Measurements from ENCODE around the gene RGS9. TPM values are rescaled to one million over a fixed set of nuclear protein-coding genes. Genes with fewer than 3 reads are reported as not detected.

RGS9 gene
- polyA plus RNA-seq, 4 donors: 2.4 to 4.7 (median 3.7) TPM

- H3K9me3 ChIP-seq (ENCODE audit: control insufficient read depth in 2 of 2, insufficient read depth in 1 of 2, low read depth in 1 of 2, low read length in 1 of 2): peaks cover 0 to 4% of the 10 kb centered on the region in 2 donors
- WGBS, 3 donors: 61 to 73% (median 72%) methylated on average over 5 of the region's 5 CpGs
- H3K27me3 ChIP-seq (ENCODE audit: control insufficient read depth in 3 of 3, insufficient read depth in 3 of 3, low read length in 3 of 3): peaks cover 0 to 8% (median 0%) of the 10 kb centered on the region in 3 donors
- no peaks in the 10 kb centered on the region for H3K4me1 ChIP-seq (ENCODE audit: control insufficient read depth in 3 of 3, insufficient read depth in 2 of 3, low read depth in 1 of 3, low read length in 2 of 3)
- no peak overlapping the region for H3K27ac ChIP-seq (ENCODE audit: low read depth in 1 of 3, low read length in 2 of 3)
- DNase-seq (no peak), FAIRE-seq (no peak)
- H3K4me3 ChIP-seq (ENCODE audit: low read depth in 1 of 3, low read length in 3 of 3): no peak overlapping the region
- no peaks in the 10 kb centered on the region for H3K36me3 ChIP-seq (ENCODE audit: control insufficient read depth in 3 of 3, insufficient read depth in 2 of 3, low read depth in 1 of 3, low read length in 3 of 3)
Measured at GRCh38 chr17:65184235-65184959, 47.2 kb downstream of the RGS9 start.

DNA sequence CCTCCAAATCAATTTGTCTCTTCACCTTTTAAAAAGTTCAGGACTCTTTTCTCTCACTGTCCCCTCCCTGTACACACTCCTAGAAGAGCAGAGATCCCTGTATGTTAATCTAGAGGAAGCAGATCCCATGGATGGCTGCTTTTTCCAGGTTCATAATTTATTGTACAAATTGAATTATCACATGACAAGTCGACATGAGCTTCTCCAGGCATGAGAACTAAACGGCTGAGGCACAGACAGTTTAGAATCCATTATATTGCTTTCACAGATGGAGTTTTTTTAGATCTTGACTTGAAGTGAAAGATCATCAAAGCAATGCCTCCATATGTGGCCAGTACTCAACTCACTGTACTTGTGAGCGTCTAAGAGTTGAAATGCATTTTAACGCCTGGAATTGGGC lies 47.9 kb downstream of the RGS9 start:
- Histone ChIP-seq H3K9me3 (ENCODE audit: control insufficient read depth in 2 of 2, insufficient read depth in 1 of 2, low read depth in 1 of 2, low read length in 1 of 2) (peaks cover 0 to 4% of the 10 kb centered on the region in 2 donors), H3K4me3 (ENCODE audit: low read depth in 1 of 3, low read length in 3 of 3) (no peak overlapping the region), H3K4me1 (ENCODE audit: control insufficient read depth in 3 of 3, insufficient read depth in 2 of 3, low read depth in 1 of 3, low read length in 2 of 3) (no peaks in the 10 kb centered on the region), H3K27ac (ENCODE audit: low read depth in 1 of 3, low read length in 2 of 3) (no peak overlapping the region), H3K36me3 (ENCODE audit: control insufficient read depth in 3 of 3, insufficient read depth in 2 of 3, low read depth in 1 of 3, low read length in 3 of 3) (no peaks in the 10 kb centered on the region), H3K27me3 (ENCODE audit: control insufficient read depth in 3 of 3, insufficient read depth in 3 of 3, low read length in 3 of 3) (peaks cover 0 to 8% (median 0%) of the 10 kb centered on the region in 3 donors)
- 73 to 77% (median 74%) methylated on average over 4 of the region's 4 CpGs for WGBS, 3 donors
- FAIRE-seq (no peak), DNase-seq (no peak)

DNA sequence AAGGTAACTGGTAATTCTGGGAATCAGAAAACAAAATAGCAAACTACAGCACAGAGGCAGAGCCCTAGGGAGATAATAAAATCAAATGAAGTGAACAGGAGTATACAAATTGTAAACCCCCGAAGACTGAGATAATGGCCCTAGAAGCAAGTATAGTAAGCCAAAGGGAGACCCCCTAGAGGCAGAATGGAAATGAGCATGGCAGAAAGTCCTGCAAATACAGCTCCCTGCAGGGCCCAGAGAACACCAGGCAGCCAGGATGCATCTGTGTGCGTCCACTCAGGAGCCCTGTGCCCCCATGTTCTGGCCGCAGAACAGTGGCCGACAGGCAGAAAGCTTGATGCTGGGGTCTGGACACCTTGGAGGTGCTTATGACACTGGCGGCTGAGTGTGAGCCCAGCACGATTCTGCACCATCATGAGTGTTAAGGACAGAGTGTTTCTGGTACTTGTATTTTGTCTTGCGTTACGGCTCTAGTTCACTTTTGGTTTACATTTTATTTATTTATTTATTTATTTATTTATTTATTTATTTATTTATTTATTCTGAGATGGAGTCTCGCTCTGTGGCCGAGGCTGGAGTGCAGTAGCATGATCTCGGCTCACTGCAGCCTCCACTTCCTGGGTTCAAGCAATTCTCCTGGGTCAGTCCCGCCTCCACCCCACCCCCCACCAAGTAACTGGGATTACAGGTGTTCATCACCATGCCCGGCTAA lies 48.7 kb downstream of the RGS9 start:
- FAIRE-seq: no peak
- no peak overlapping the region for H3K27ac ChIP-seq (ENCODE audit: low read depth in 1 of 3, low read length in 2 of 3)
- peaks cover 0 to 4% of the 10 kb centered on the region in 2 donors for H3K9me3 ChIP-seq (ENCODE audit: control insufficient read depth in 2 of 2, insufficient read depth in 1 of 2, low read depth in 1 of 2, low read length in 1 of 2)
- H3K4me1 ChIP-seq (ENCODE audit: control insufficient read depth in 3 of 3, insufficient read depth in 2 of 3, low read depth in 1 of 3, low read length in 2 of 3): no peaks in the 10 kb centered on the region
- no peak overlapping the region for H3K4me3 ChIP-seq (ENCODE audit: low read depth in 1 of 3, low read length in 3 of 3)
- WGBS, 3 donors: 79 to 93% (median 89%) methylated on average over 13 of the region's 13 CpGs
- DNase-seq: no peak
- no peaks in the 10 kb centered on the region for H3K36me3 ChIP-seq (ENCODE audit: control insufficient read depth in 3 of 3, insufficient read depth in 2 of 3, low read depth in 1 of 3, low read length in 3 of 3)
- peaks cover 0 to 8% (median 0%) of the 10 kb centered on the region in 3 donors for H3K27me3 ChIP-seq (ENCODE audit: control insufficient read depth in 3 of 3, insufficient read depth in 3 of 3, low read length in 3 of 3)

- Histone ChIP-seq H3K4me1 (ENCODE audit: control insufficient read depth in 3 of 3, insufficient read depth in 2 of 3, low read depth in 1 of 3, low read length in 2 of 3) (no peaks in the 10 kb centered on the region), H3K9me3 (ENCODE audit: control insufficient read depth in 2 of 2, insufficient read depth in 1 of 2, low read depth in 1 of 2, low read length in 1 of 2) (peaks cover 0 to 4% of the 10 kb centered on the region in 2 donors), H3K27ac (ENCODE audit: low read depth in 1 of 3, low read length in 2 of 3) (no peak overlapping the region), H3K36me3 (ENCODE audit: control insufficient read depth in 3 of 3, insufficient read depth in 2 of 3, low read depth in 1 of 3, low read length in 3 of 3) (no peaks in the 10 kb centered on the region), H3K4me3 (ENCODE audit: low read depth in 1 of 3, low read length in 3 of 3) (no peak overlapping the region), H3K27me3 (ENCODE audit: control insufficient read depth in 3 of 3, insufficient read depth in 3 of 3, low read length in 3 of 3) (no peaks in the 10 kb centered on the region)
- FAIRE-seq (no peak), DNase-seq (no peak)
- 85 to 88% (median 86%) methylated on average over 6 of the region's 6 CpGs for WGBS, 3 donors
Measured at GRCh38 chr17:65190467-65191097, 53.4 kb downstream of the RGS9 start.

GRCh38 chr17:65191811-65192740 lies 54.9 kb downstream of the RGS9 start:
- Histone ChIP-seq H3K27ac (ENCODE audit: low read depth in 1 of 3, low read length in 2 of 3) (no peak overlapping the region), H3K9me3 (ENCODE audit: control insufficient read depth in 2 of 2, insufficient read depth in 1 of 2, low read depth in 1 of 2, low read length in 1 of 2) (peaks cover 0 to 4% of the 10 kb centered on the region in 2 donors), H3K27me3 (ENCODE audit: control insufficient read depth in 3 of 3, insufficient read depth in 3 of 3, low read length in 3 of 3) (no peaks in the 10 kb centered on the region), H3K4me3 (ENCODE audit: low read depth in 1 of 3, low read length in 3 of 3) (no peak overlapping the region), H3K36me3 (ENCODE audit: control insufficient read depth in 3 of 3, insufficient read depth in 2 of 3, low read depth in 1 of 3, low read length in 3 of 3) (no peaks in the 10 kb centered on the region), H3K4me1 (ENCODE audit: control insufficient read depth in 3 of 3, insufficient read depth in 2 of 3, low read depth in 1 of 3, low read length in 2 of 3) (no peaks in the 10 kb centered on the region)
- FAIRE-seq: no peak
- WGBS, 3 donors: 70 to 81% (median 79%) methylated on average over 8 of the region's 8 CpGs
- DNase-seq: no peak

GRCh38 chr17:65193305-65193704 lies 56.1 kb downstream of the RGS9 start:
- WGBS, 3 donors: 60 to 73% (median 60%) methylated on average over 5 of the region's 5 CpGs
- Histone ChIP-seq H3K4me1 (ENCODE audit: control insufficient read depth in 3 of 3, insufficient read depth in 2 of 3, low read depth in 1 of 3, low read length in 2 of 3) (no peaks in the 10 kb centered on the region), H3K36me3 (ENCODE audit: control insufficient read depth in 3 of 3, insufficient read depth in 2 of 3, low read depth in 1 of 3, low read length in 3 of 3) (no peaks in the 10 kb centered on the region), H3K27ac (ENCODE audit: low read depth in 1 of 3, low read length in 2 of 3) (no peak overlapping the region), H3K27me3 (ENCODE audit: control insufficient read depth in 3 of 3, insufficient read depth in 3 of 3, low read length in 3 of 3) (no peaks in the 10 kb centered on the region), H3K9me3 (ENCODE audit: control insufficient read depth in 2 of 2, insufficient read depth in 1 of 2, low read depth in 1 of 2, low read length in 1 of 2) (no peaks in the 10 kb centered on the region), H3K4me3 (ENCODE audit: low read depth in 1 of 3, low read length in 3 of 3) (no peak overlapping the region)
- DNase-seq: no peak
- FAIRE-seq: no peak

DNA sequence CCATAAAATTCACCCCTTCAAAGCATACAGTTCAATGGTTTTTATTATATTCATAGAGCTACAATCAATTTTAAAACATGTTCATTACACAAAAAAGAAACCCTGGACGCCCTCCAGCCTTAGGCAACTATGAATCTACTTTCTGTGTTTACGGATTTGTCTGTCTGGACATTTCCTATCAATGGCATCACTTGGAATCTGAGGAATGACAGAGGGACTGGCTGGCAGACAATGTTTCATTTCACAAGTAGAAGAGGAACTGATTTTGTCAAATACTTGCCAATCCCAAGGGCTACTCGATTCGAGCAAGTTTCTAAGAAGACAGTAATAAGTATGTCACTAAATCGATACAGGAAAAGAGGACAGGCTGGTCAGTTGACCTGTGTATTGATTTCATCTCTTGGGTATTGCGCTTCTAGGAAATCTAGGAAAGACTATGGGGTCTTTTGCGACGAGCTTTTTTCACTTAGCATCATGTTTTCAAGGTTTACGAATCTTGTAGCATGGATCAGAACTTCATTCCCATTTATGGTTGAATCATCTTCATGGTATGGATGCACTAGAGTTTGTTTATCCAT lies 56.6 kb downstream of the RGS9 start:
- Histone ChIP-seq H3K27ac (ENCODE audit: low read depth in 1 of 3, low read length in 2 of 3) (no peak overlapping the region), H3K36me3 (ENCODE audit: control insufficient read depth in 3 of 3, insufficient read depth in 2 of 3, low read depth in 1 of 3, low read length in 3 of 3) (no peaks in the 10 kb centered on the region), H3K9me3 (ENCODE audit: control insufficient read depth in 2 of 2, insufficient read depth in 1 of 2, low read depth in 1 of 2, low read length in 1 of 2) (no peaks in the 10 kb centered on the region), H3K4me1 (ENCODE audit: control insufficient read depth in 3 of 3, insufficient read depth in 2 of 3, low read depth in 1 of 3, low read length in 2 of 3) (no peaks in the 10 kb centered on the region), H3K4me3 (ENCODE audit: low read depth in 1 of 3, low read length in 3 of 3) (no peak overlapping the region), H3K27me3 (ENCODE audit: control insufficient read depth in 3 of 3, insufficient read depth in 3 of 3, low read length in 3 of 3) (no peaks in the 10 kb centered on the region)
- WGBS, 3 donors: 86 to 91% (median 88%) methylated on average over 9 of the region's 9 CpGs
- no peak for FAIRE-seq
- no peak for DNase-seq

Data from small intestine (tissue), 7 donors.